Tibial nerve (tissue), 4 donors: ENCODE data around the gene PADI6. TPM values are rescaled to one million over a fixed set of nuclear protein-coding genes. Genes with fewer than 3 reads are reported as not detected.
A peak's percentile ranks its signal among the peaks of the same experiment; 100 is the strongest.

Source experiments
- DNase-seq, 2 donors: peaks; one replicate each; pipeline ENCODE4 v3.0.0-alpha.2; 2019; ENCODE audit warnings: low spot score in 2 of 2
- H3K27ac ChIP-seq, 4 donors: fragments of 200-600 bp; sonication (generic) in 3 of 4; one replicate each; pipeline ENCODE4 v1.5.1; 2017 to 2019; ENCODE audit warnings: mild to moderate bottlenecking in 1 of 4
- H3K27me3 ChIP-seq, 2 donors: fragments of 200-600 bp; sonication (generic) in 1 of 2; one replicate each; pipeline versions ENCODE4 v1.5.1 to v1.6.0; 2017 to 2019
- H3K36me3 ChIP-seq, 3 donors: fragments of 200-600 bp; sonication (generic); one replicate each; pipeline ENCODE4 v1.5.1; 2018 to 2019
- H3K4me1 ChIP-seq, 4 donors: fragments of 200-600 bp; sonication (generic) in 3 of 4; one replicate each; pipeline ENCODE4 v1.5.1; 2017 to 2019
- H3K4me3 ChIP-seq, 4 donors: fragments of 200-600 bp; sonication (generic) in 3 of 4; one replicate each; pipeline ENCODE4 v1.5.1; 2017 to 2019; ENCODE audit warnings: mild to moderate bottlenecking in 1 of 4, moderate library complexity in 1 of 4
- H3K9me3 ChIP-seq, 4 donors: fragments of 200-600 bp; sonication (generic) in 3 of 4; one replicate each; pipeline ENCODE4 v1.5.1; 2017 to 2019
- EP300 ChIP-seq, 2 donors: sonication (generic); formaldehyde crosslinking; IDR thresholded peaks; one replicate each; pipeline ENCODE4 v1.6.1; 2017; ENCODE audit warnings: antibody characterized with exemption in 2 of 2, mild to moderate bottlenecking in 1 of 2
- POLR2A ChIP-seq, 2 donors: fragments of 450-650 bp; IDR thresholded peaks; one replicate each; pipeline ENCODE4 v1.6.1; 2017; ENCODE audit warnings: antibody characterized with exemption in 2 of 2, mild to moderate bottlenecking in 2 of 2, moderate library complexity in 2 of 2
- WGBS, 2 donors: methylation state at CpG; one replicate each; pipeline ENCODE4 v1.1.5; 2018; 5-methylcytosine and 5-hydroxymethylcytosine counted together
- total RNA-seq, 4 donors: library from RNA; depleted of rRNA; stranded (reverse); fragments of >200 nt; gene quantifications; one replicate each; pipeline ENCODE4 v1.1.0, GENCODE V29; 2016
- TF ChIP-seq, protein P1 (sequence below), 5 experiments: fragments of 200-600 bp in 3 of 5; fragments of 450-650 bp in 2 of 5; sonication (generic) in 3 of 5; IDR thresholded peaks; one replicate each; pipeline ENCODE4 v1.5.1; 2016 to 2019; ENCODE audit warnings: antibody characterized with exemption in 5 of 5, mild to moderate bottlenecking in 3 of 5, moderate library complexity in 2 of 5

The PADI6 gene
- total RNA-seq, 4 donors from 2014 or later = not detected

DNA sequence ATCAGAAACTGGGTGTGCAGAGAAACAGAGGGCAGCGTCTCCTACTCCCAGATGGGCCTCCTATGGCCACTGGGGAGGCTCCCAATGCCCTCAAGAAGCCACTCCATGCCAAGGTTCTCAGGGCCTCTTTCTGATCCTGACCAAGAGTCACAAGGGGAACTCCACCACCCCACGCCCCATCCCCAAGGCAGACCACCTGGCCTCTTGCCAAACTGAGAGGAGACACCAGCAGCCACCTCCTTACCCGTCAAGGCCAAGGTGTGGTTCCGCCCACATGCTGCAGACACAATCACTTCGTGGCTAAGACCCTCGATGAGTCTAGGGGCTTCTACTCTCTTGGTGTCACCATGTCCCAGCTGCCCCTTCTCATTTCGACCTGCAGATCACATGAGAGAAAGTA is 50.5 kb downstream of the PADI6 start:
- Histone ChIP-seq H3K36me3 (peaks cover 2 to 93% (median 26%) of the 10 kb centered on the region in 3 donors), H3K9me3 (no peaks in the 10 kb centered on the region), H3K4me1 (no peaks in the 10 kb centered on the region), H3K27me3 (no peaks in the 10 kb centered on the region), H3K4me3 (no peak overlapping the region), H3K27ac (peak overlapping the region in 1 of 4 donors; percentile 26)
- no peak for DNase-seq
- 77 to 86% methylated on average over 2 to 7 of the region's 7 CpGs for WGBS, 2 donors
- TF ChIP-seq, protein P1, sequence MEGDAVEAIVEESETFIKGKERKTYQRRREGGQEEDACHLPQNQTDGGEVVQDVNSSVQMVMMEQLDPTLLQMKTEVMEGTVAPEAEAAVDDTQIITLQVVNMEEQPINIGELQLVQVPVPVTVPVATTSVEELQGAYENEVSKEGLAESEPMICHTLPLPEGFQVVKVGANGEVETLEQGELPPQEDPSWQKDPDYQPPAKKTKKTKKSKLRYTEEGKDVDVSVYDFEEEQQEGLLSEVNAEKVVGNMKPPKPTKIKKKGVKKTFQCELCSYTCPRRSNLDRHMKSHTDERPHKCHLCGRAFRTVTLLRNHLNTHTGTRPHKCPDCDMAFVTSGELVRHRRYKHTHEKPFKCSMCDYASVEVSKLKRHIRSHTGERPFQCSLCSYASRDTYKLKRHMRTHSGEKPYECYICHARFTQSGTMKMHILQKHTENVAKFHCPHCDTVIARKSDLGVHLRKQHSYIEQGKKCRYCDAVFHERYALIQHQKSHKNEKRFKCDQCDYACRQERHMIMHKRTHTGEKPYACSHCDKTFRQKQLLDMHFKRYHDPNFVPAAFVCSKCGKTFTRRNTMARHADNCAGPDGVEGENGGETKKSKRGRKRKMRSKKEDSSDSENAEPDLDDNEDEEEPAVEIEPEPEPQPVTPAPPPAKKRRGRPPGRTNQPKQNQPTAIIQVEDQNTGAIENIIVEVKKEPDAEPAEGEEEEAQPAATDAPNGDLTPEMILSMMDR (IDR thresholded peaks at IDR 0.05) = no peak
- TF ChIP-seq EP300 (IDR thresholded peaks at IDR 0.05) = no peak
- no peak for TF ChIP-seq POLR2A (IDR thresholded peaks at IDR 0.05)

DNA sequence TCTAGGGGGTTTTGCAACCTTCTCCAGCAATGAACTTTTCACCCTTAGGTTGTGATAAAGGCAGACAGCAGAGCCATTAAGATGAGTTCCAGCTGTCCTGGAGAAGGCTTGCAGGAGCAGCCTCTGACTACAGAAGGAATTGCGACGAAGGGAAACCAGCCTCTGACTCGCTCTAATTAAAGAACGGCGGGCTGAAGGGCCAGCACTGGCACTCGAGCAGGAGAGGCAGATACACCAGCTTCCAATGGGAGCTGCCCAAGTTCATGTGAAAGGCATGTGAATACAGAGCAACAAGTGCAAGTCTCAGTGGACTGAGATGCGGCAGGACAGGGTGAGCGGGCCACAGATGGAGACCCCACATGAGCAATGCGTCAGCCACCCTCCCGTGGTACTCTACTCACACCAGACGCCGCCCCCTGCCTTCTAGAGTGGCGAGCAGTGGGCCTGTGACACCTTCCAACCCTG is 51.8 kb downstream of the PADI6 start:
- H3K4me1 ChIP-seq = no peaks in the 10 kb centered on the region
- TF ChIP-seq POLR2A (IDR thresholded peaks at IDR 0.05) = no peak
- no peak for TF ChIP-seq EP300 (IDR thresholded peaks at IDR 0.05)
- TF ChIP-seq, protein P1 (IDR thresholded peaks at IDR 0.05) = no peak
- H3K4me3 ChIP-seq = no peak overlapping the region
- no peak for DNase-seq
- H3K27me3 ChIP-seq = no peaks in the 10 kb centered on the region
- WGBS, 2 donors = 61 to 70% methylated on average over 13 of the region's 13 CpGs
- peaks cover 2 to 93% (median 27%) of the 10 kb centered on the region in 3 donors for H3K36me3 ChIP-seq
- peak overlapping the region in 1 of 4 donors; percentile 55 for H3K27ac ChIP-seq
- H3K9me3 ChIP-seq = no peaks in the 10 kb centered on the region

DNA sequence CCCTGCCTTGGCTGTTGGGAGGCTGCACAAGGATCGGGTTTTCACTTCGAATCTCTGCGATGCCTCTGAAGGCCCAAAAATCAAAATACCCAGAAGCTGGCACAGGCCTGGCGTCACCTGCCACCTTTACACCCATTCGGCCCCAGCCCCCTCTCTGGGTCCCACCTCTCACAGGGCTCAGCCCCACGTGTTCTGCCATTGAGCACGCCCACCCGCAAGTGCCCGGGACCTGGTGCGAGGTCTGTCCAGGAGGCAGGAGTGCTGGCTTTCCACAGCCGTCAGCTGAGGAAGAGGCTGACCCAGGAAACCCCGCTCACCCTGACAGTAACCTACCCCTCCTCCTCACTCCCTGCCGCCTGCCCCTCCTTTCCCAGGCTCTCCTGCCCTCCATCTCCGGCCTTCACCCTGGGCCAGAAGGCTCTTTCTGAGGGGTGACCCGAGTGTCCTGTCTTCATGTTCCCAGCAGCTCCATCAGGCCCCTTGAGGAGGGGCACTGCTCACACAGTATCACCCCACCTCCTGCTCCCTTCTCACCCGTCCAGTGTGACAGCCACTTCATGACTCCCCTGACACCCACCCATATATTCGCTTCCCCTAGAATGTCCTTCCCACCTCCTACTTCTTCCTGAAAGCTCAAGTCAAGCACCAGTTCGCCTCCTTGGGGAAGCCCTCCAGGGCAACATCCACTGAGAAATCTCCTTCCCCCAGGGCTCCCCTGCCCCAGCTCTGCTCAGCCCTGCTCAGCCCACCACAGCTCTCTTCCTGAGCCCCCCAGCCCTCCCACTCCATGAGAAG is 54.0 kb downstream of the PADI6 start:
- Histone ChIP-seq H3K4me1 (peaks cover 0 to 10% (median 0%) of the 10 kb centered on the region in 4 donors), H3K27me3 (no peaks in the 10 kb centered on the region), H3K36me3 (peaks cover 2 to 89% (median 27%) of the 10 kb centered on the region in 3 donors), H3K27ac (peak overlapping the region in 1 of 4 donors; percentile 57), H3K4me3 (no peak overlapping the region), H3K9me3 (no peaks in the 10 kb centered on the region)
- 87 to 91% methylated on average over 18 of the region's 18 CpGs for WGBS, 2 donors
- DNase-seq = no peak
- TF ChIP-seq POLR2A (IDR thresholded peaks at IDR 0.05) = no peak

DNA sequence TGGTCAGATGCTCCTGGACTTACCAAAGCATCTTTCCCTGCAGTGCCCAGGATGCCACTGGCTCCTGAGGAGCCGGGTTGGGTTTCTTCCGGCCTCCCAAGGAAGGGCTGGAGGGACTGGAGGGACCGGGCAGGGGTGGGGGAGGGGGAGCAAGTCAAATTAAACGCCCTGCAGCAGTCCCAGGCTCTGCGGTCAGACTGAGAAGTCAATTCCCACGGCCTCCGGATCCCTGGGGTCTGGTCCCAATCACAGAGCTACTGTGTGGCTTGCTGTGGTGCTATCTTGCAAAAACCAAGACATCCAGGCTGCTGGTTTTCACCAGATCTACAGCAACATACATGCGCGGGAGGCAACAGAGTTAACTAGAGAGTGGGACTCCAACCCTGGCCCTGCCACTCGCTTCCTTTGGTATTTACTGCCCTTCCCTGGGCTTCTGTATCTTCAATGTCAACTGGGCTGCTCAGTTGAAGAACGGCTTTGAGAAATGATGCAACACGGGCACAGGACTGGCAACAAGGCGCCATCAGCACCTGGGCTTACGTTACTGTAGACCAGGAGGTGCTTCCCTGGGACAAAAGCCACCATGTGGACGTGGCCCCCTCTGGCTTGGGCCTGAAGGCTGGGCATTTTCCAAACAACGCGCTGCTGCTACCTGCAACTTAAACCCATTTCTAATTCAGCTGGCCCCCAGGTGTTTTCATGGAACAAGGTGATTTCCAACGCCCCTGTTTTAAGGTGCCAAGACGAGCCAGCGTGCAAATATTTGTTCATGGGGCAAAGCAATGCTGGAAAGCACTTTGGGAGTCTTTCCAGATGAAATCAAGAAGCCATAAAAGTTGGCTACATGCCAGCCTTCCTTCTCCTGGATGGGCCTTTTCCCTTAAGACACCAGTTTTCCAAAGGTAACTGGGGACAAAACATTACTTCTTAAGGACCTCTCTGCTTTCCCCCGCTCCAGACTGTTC is 56.0 kb downstream of the PADI6 start:
- H3K27ac ChIP-seq = no peak overlapping the region
- H3K4me3 ChIP-seq = no peak overlapping the region
- no peak for DNase-seq
- 79 to 85% methylated on average over 20 to 21 of the region's 21 CpGs for WGBS, 2 donors
- TF ChIP-seq POLR2A (IDR thresholded peaks at IDR 0.05) (no peak), EP300 (IDR thresholded peaks at IDR 0.05) (no peak)
- TF ChIP-seq, protein P1 (IDR thresholded peaks at IDR 0.05) = no peak
- H3K4me1 ChIP-seq = peaks cover 0 to 22% (median 0%) of the 10 kb centered on the region in 4 donors
- peaks cover 0 to 79% (median 27%) of the 10 kb centered on the region in 3 donors for H3K36me3 ChIP-seq
- no peaks in the 10 kb centered on the region for H3K9me3 ChIP-seq
- no peaks in the 10 kb centered on the region for H3K27me3 ChIP-seq

DNA sequence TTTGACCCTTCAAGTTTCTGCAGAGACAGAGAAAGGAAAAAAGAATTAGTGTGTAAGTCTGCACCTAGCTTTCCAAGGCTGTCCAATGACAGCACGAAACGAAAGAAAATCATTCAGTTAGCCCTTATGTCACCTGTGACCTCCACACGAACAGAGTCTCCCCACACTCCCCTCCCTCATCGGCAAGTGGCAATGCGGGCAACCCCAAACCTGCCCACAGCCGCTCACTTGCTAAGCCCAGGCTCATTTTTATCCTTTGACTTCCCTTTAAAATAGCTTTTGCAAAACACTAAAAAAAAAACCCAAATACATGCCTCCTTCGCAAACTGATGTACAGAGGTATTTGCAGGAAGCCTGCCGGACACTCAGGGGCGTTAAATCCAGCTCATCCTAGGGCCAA is 57.2 kb downstream of the PADI6 start:
- no peak for DNase-seq
- H3K27me3 ChIP-seq = no peaks in the 10 kb centered on the region
- peaks cover 0 to 26% (median 0%) of the 10 kb centered on the region in 4 donors for H3K4me1 ChIP-seq
- TF ChIP-seq, protein P1 (IDR thresholded peaks at IDR 0.05) = no peak
- TF ChIP-seq EP300 (IDR thresholded peaks at IDR 0.05) (no peak), POLR2A (IDR thresholded peaks at IDR 0.05) (no peak)
- no peaks in the 10 kb centered on the region for H3K9me3 ChIP-seq
- peaks cover 0 to 77% (median 19%) of the 10 kb centered on the region in 3 donors for H3K36me3 ChIP-seq
- WGBS, 2 donors = 90 to 93% methylated on average over 9 of the region's 9 CpGs
- H3K4me3 ChIP-seq = no peak overlapping the region
- H3K27ac ChIP-seq = no peak overlapping the region
